Measurements from ENCODE around the gene LRRC8C. TPM values are rescaled to one million over a fixed set of nuclear protein-coding genes. Genes with fewer than 3 reads are reported as not detected.

Gene LRRC8C
- total RNA-seq, 1 donor from 2014 or later = 20.1 TPM

GRCh38 chr1:89711140-89711778 lies 78.3 kb downstream of the LRRC8C start:
- Mint-ChIP-seq H3K4me3 (ENCODE audit: unreplicated experiment) (no peak overlapping the region), H3K4me1 (ENCODE audit: unreplicated experiment) (peaks cover 37% of the 10 kb centered on the region), H3K36me3 (ENCODE audit: low read depth, unreplicated experiment) (peaks cover 27% of the 10 kb centered on the region), H3K9me3 (ENCODE audit: unreplicated experiment) (no peaks in the 10 kb centered on the region), H3K27ac (ENCODE audit: unreplicated experiment) (no peak overlapping the region), H3K27me3 (ENCODE audit: unreplicated experiment) (peaks cover 3% of the 10 kb centered on the region)
- no peak for TF ChIP-seq CTCF (IDR thresholded peaks at IDR 0.05; ENCODE audit: unreplicated experiment)
- DNase-seq (ENCODE audit: low spot score) = no peak

GRCh38 chr1:89712420-89712819 lies 79.5 kb downstream of the LRRC8C start:
- no peak for TF ChIP-seq CTCF (IDR thresholded peaks at IDR 0.05; ENCODE audit: unreplicated experiment)
- H3K27me3 Mint-ChIP-seq (ENCODE audit: unreplicated experiment) = peaks cover 3% of the 10 kb centered on the region
- no peak overlapping the region for H3K4me3 Mint-ChIP-seq (ENCODE audit: unreplicated experiment)
- H3K9me3 Mint-ChIP-seq (ENCODE audit: unreplicated experiment) = no peaks in the 10 kb centered on the region
- peaks cover 31% of the 10 kb centered on the region for H3K4me1 Mint-ChIP-seq (ENCODE audit: unreplicated experiment)
- no peak overlapping the region for H3K27ac Mint-ChIP-seq (ENCODE audit: unreplicated experiment)
- H3K36me3 Mint-ChIP-seq (ENCODE audit: low read depth, unreplicated experiment) = peaks cover 26% of the 10 kb centered on the region
- no peak for DNase-seq (ENCODE audit: low spot score)

GRCh38 chr1:89715677-89716076 lies 82.8 kb downstream of the LRRC8C start:
- peaks cover 14% of the 10 kb centered on the region for H3K36me3 Mint-ChIP-seq (ENCODE audit: low read depth, unreplicated experiment)
- no peak overlapping the region for H3K4me3 Mint-ChIP-seq (ENCODE audit: unreplicated experiment)
- H3K9me3 Mint-ChIP-seq (ENCODE audit: unreplicated experiment) = no peaks in the 10 kb centered on the region
- DNase-seq (ENCODE audit: low spot score) = no peak
- no peak for TF ChIP-seq CTCF (IDR thresholded peaks at IDR 0.05; ENCODE audit: unreplicated experiment)
- peaks cover 11% of the 10 kb centered on the region for H3K4me1 Mint-ChIP-seq (ENCODE audit: unreplicated experiment)
- no peak overlapping the region for H3K27ac Mint-ChIP-seq (ENCODE audit: unreplicated experiment)
- H3K27me3 Mint-ChIP-seq (ENCODE audit: unreplicated experiment) = peaks cover 3% of the 10 kb centered on the region

- Mint-ChIP-seq H3K4me1 (ENCODE audit: unreplicated experiment) (peaks cover 24% of the 10 kb centered on the region), H3K27me3 (ENCODE audit: unreplicated experiment) (no peaks in the 10 kb centered on the region), H3K4me3 (ENCODE audit: unreplicated experiment) (no peak overlapping the region), H3K36me3 (ENCODE audit: low read depth, unreplicated experiment) (peaks cover 2% of the 10 kb centered on the region), H3K9me3 (ENCODE audit: unreplicated experiment) (no peaks in the 10 kb centered on the region), H3K27ac (ENCODE audit: unreplicated experiment) (no peak overlapping the region)
- no peak for DNase-seq (ENCODE audit: low spot score)
- TF ChIP-seq CTCF (IDR thresholded peaks at IDR 0.05; ENCODE audit: unreplicated experiment) = no peak
Measured at GRCh38 chr1:89719502-89720306, 86.8 kb downstream of the LRRC8C start.

GRCh38 chr1:89720839-89721238 lies 87.9 kb downstream of the LRRC8C start:
- Mint-ChIP-seq H3K9me3 (ENCODE audit: unreplicated experiment) (no peaks in the 10 kb centered on the region), H3K4me1 (ENCODE audit: unreplicated experiment) (peaks cover 30% of the 10 kb centered on the region), H3K36me3 (ENCODE audit: low read depth, unreplicated experiment) (no peaks in the 10 kb centered on the region), H3K4me3 (ENCODE audit: unreplicated experiment) (no peak overlapping the region), H3K27me3 (ENCODE audit: unreplicated experiment) (no peaks in the 10 kb centered on the region), H3K27ac (ENCODE audit: unreplicated experiment) (no peak overlapping the region)
- TF ChIP-seq CTCF (IDR thresholded peaks at IDR 0.05; ENCODE audit: unreplicated experiment) = no peak
- no peak for DNase-seq (ENCODE audit: low spot score)

All from endothelial cell (in vitro differentiated cells).